ENCODE results near the gene RAB11A. TPM values are rescaled to one million over a fixed set of nuclear protein-coding genes. Genes with fewer than 3 reads are reported as not detected.
A peak's percentile ranks its signal among the peaks of the same experiment; 100 is the strongest.
"Not testable (repeated sequence)": the region's sequence is repeated elsewhere in the genome, so short reads cannot be mapped to it uniquely, and the experiment has no call there.

Gene RAB11A
- total RNA-seq, 1 donor from 2014 or later: 234 TPM

- no peak overlapping the region for H3K4me3 Mint-ChIP-seq (ENCODE audit: low read depth)
- peaks cover 6% of the 10 kb centered on the region for H3K4me1 Mint-ChIP-seq (ENCODE audit: low read depth)
- no peak overlapping the region for H3K27ac Mint-ChIP-seq
- TF ChIP-seq CTCF (IDR thresholded peaks at IDR 0.05; ENCODE audit: unreplicated experiment): peak; percentile 38
- no peaks in the 10 kb centered on the region for H3K36me3 Mint-ChIP-seq (ENCODE audit: insufficient read depth)
- H3K9me3 Mint-ChIP-seq (ENCODE audit: low read depth): no peaks in the 10 kb centered on the region
- H3K27me3 Mint-ChIP-seq: no peaks in the 10 kb centered on the region
- DNase-seq (ENCODE audit: low spot score, unreplicated experiment): no peak
Observed at GRCh38 chr15:65862682-65863081, 6.6 kb upstream of the RAB11A start.

GRCh38 chr15:65863106-65863505 is 6.2 kb upstream of the RAB11A start:
- no peak for TF ChIP-seq CTCF (IDR thresholded peaks at IDR 0.05; ENCODE audit: unreplicated experiment)
- Mint-ChIP-seq H3K27me3 (no peaks in the 10 kb centered on the region), H3K4me3 (ENCODE audit: low read depth) (no peak overlapping the region), H3K27ac (no peak overlapping the region), H3K9me3 (ENCODE audit: low read depth) (no peaks in the 10 kb centered on the region), H3K36me3 (ENCODE audit: insufficient read depth) (no peaks in the 10 kb centered on the region), H3K4me1 (ENCODE audit: low read depth) (peaks cover 5% of the 10 kb centered on the region)
- DNase-seq (ENCODE audit: low spot score, unreplicated experiment): no peak

- no peak for DNase-seq (ENCODE audit: low spot score, unreplicated experiment)
- no peak for TF ChIP-seq CTCF (IDR thresholded peaks at IDR 0.05; ENCODE audit: unreplicated experiment)
- H3K9me3 Mint-ChIP-seq (ENCODE audit: low read depth): no peaks in the 10 kb centered on the region
- H3K4me3 Mint-ChIP-seq (ENCODE audit: low read depth): no peak overlapping the region
- no peak overlapping the region for H3K27ac Mint-ChIP-seq
- H3K27me3 Mint-ChIP-seq: no peaks in the 10 kb centered on the region
- H3K4me1 Mint-ChIP-seq (ENCODE audit: low read depth): peaks cover 8% of the 10 kb centered on the region
- H3K36me3 Mint-ChIP-seq (ENCODE audit: insufficient read depth): no peaks in the 10 kb centered on the region
Observed at GRCh38 chr15:65867244-65867643, 2.0 kb upstream of the RAB11A start.

GRCh38 chr15:65867933-65868332 is 1.4 kb upstream of the RAB11A start:
- not testable (repeated sequence) for H3K9me3 Mint-ChIP-seq (ENCODE audit: low read depth); H3K4me3 Mint-ChIP-seq (ENCODE audit: low read depth); DNase-seq (ENCODE audit: low spot score, unreplicated experiment); H3K36me3 Mint-ChIP-seq (ENCODE audit: insufficient read depth); H3K27me3 Mint-ChIP-seq
- Mint-ChIP-seq H3K4me1 (ENCODE audit: low read depth) (peaks cover 11% of the 10 kb centered on the region), H3K27ac (peak overlapping the region; percentile 100)

GRCh38 chr15:65868546-65869125 is 655 bp upstream of the RAB11A start:
- no peak for TF ChIP-seq CTCF (IDR thresholded peaks at IDR 0.05; ENCODE audit: unreplicated experiment)
- Mint-ChIP-seq H3K9me3 (ENCODE audit: low read depth) (no peaks in the 10 kb centered on the region), H3K4me3 (ENCODE audit: low read depth) (peak overlapping the region; percentile 98), H3K27ac (peak overlapping the region; percentile 100), H3K27me3 (no peaks in the 10 kb centered on the region), H3K36me3 (ENCODE audit: insufficient read depth) (peaks cover 2% of the 10 kb centered on the region), H3K4me1 (ENCODE audit: low read depth) (peaks cover 11% of the 10 kb centered on the region)
- no peak for DNase-seq (ENCODE audit: low spot score, unreplicated experiment)

Measured in progenitor cell of endocrine pancreas (in vitro differentiated cells).